ENCODE results near the gene C9orf152. TPM values are rescaled to one million over a fixed set of nuclear protein-coding genes. Genes with fewer than 3 reads are reported as not detected.

C9orf152 gene
- total RNA-seq, 4 donors from 2014 or later = 0.17 TPM; not detected in 3

DNA sequence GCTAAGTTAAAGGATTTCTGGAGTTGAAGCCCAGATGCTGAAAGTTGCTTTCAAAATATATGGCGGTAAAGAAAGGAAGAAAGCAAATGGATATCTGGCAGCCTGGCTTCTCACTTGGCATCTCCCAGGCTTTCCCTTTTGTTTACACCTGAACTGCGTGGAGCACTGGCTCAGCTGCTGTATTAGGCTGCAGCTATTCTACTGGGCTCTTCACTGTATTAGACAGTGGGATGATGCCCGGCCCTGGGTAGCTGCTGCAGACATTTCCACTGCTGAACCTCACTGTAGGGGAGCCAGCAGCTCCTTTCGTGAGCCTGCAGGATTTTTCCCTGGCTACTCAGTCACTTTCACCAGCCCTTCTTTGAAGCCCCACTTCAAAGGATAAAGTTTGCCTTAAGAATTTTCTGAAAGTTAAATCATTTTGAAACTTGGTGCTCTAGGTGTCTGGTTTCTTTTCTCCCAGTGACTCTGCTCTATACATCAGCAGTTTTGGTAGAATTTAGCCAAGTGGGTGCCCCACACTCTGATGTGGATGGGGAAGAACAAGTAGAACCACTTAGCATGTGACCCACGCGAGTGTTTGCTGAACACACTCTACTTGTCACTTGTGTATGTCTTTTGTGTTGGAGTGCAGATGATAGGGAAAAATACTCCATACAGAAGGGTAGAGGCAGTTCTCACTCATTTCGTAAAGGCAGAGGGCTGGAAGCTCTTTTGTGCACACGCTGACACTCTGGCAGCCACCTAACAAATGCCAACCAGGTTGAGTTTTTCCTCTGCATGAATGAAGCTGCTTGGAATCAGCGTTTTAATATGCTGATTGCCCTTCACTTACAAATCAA, 49.9 kb downstream of the C9orf152 start:
- no peak overlapping the region for H3K4me3 ChIP-seq
- TF ChIP-seq, protein P1, sequence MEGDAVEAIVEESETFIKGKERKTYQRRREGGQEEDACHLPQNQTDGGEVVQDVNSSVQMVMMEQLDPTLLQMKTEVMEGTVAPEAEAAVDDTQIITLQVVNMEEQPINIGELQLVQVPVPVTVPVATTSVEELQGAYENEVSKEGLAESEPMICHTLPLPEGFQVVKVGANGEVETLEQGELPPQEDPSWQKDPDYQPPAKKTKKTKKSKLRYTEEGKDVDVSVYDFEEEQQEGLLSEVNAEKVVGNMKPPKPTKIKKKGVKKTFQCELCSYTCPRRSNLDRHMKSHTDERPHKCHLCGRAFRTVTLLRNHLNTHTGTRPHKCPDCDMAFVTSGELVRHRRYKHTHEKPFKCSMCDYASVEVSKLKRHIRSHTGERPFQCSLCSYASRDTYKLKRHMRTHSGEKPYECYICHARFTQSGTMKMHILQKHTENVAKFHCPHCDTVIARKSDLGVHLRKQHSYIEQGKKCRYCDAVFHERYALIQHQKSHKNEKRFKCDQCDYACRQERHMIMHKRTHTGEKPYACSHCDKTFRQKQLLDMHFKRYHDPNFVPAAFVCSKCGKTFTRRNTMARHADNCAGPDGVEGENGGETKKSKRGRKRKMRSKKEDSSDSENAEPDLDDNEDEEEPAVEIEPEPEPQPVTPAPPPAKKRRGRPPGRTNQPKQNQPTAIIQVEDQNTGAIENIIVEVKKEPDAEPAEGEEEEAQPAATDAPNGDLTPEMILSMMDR (IDR thresholded peaks at IDR 0.05) = no peak
- TF ChIP-seq POLR2A (IDR thresholded peaks at IDR 0.05) (no peak), POLR2AphosphoS5 (IDR thresholded peaks at IDR 0.05) (no peak), EP300 (IDR thresholded peaks at IDR 0.05) (no peak)
- ATAC-seq = no peak
- 44 to 46% methylated on average over 7 to 9 of the region's 9 CpGs for WGBS, 2 donors (ENCODE audit: low coverage in 1 of 2)
- no peaks in the 10 kb centered on the region for H3K9me3 ChIP-seq
- no peaks in the 10 kb centered on the region for H3K27me3 ChIP-seq
- H3K36me3 ChIP-seq = peaks cover 0 to 29% of the 10 kb centered on the region in 2 donors
- peaks cover 3 to 49% (median 21%) of the 10 kb centered on the region in 3 donors for H3K4me1 ChIP-seq
- peak overlapping the region in 3 of 4 donors; percentile 0 to 32 (median 21) for H3K27ac ChIP-seq

GRCh38 chr9:110156902-110157301, 51.1 kb downstream of the C9orf152 start:
- Histone ChIP-seq H3K4me3 (no peak overlapping the region), H3K27ac (peak overlapping the region in 1 of 4 donors; percentile 0), H3K4me1 (peaks cover 3 to 61% (median 26%) of the 10 kb centered on the region in 3 donors), H3K9me3 (no peaks in the 10 kb centered on the region), H3K27me3 (no peaks in the 10 kb centered on the region), H3K36me3 (peaks cover 0 to 29% of the 10 kb centered on the region in 2 donors)
- TF ChIP-seq, protein P1 (IDR thresholded peaks at IDR 0.05) = no peak
- WGBS, 2 donors (ENCODE audit: low coverage in 1 of 2) = 11 to 20% methylated on average over 3 of the region's 4 CpGs
- peak; percentile 50 for ATAC-seq

GRCh38 chr9:110156416-110156815, 51.5 kb downstream of the C9orf152 start:
- no peak for ATAC-seq
- Histone ChIP-seq H3K27ac (peak overlapping the region in 1 of 4 donors; percentile 0), H3K27me3 (no peaks in the 10 kb centered on the region), H3K4me3 (no peak overlapping the region), H3K36me3 (peaks cover 0 to 28% of the 10 kb centered on the region in 2 donors), H3K9me3 (no peaks in the 10 kb centered on the region), H3K4me1 (peaks cover 3 to 66% (median 26%) of the 10 kb centered on the region in 3 donors)
- 78 to 90% methylated on average over 3 to 9 of the region's 9 CpGs for WGBS, 2 donors (ENCODE audit: low coverage in 1 of 2)
- TF ChIP-seq POLR2A (IDR thresholded peaks at IDR 0.05) (no peak), EP300 (IDR thresholded peaks at IDR 0.05) (no peak)

- H3K27ac ChIP-seq = no peak overlapping the region
- no peak overlapping the region for H3K4me3 ChIP-seq
- ATAC-seq = no peak
- TF ChIP-seq, protein P1 (IDR thresholded peaks at IDR 0.05) = no peak
- TF ChIP-seq POLR2AphosphoS5 (IDR thresholded peaks at IDR 0.05) (no peak), POLR2A (IDR thresholded peaks at IDR 0.05) (no peak), EP300 (IDR thresholded peaks at IDR 0.05) (no peak)
- WGBS, 2 donors (ENCODE audit: low coverage in 1 of 2) = 67 to 79% methylated on average over 3 of the region's 3 CpGs
- no peaks in the 10 kb centered on the region for H3K9me3 ChIP-seq
- H3K36me3 ChIP-seq = peaks cover 0 to 21% of the 10 kb centered on the region in 2 donors
- H3K4me1 ChIP-seq = peaks cover 3 to 72% (median 26%) of the 10 kb centered on the region in 3 donors
- no peaks in the 10 kb centered on the region for H3K27me3 ChIP-seq
These were observed 52.2 kb downstream of the C9orf152 start for GRCh38 chr9:110155751-110156150.

DNA sequence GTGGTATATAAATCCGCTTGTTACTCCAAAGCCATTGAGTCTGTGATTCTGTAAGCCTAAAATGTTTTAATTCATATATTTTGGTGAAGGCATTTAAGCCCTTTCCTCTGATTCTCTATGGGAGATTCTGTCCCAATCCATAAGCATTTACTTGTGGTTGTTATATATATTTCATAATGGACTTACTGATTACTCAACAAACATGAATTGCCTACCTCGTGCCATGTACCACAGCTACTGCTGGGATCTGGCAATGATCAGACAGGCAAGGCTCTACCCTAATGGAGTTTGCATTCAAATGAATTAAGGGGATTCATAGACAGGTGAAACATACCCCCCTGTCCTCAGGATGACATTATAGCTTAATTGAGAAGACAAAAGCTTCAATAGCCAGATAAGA, 54.5 kb downstream of the C9orf152 start:
- WGBS, 2 donors (ENCODE audit: low coverage in 1 of 2) = 68 to 88% methylated on average over 1 to 2 of the region's 2 CpGs
- Histone ChIP-seq H3K27ac (no peak overlapping the region), H3K9me3 (no peaks in the 10 kb centered on the region), H3K4me3 (no peak overlapping the region), H3K4me1 (peaks cover 3 to 80% (median 33%) of the 10 kb centered on the region in 3 donors), H3K36me3 (peaks cover 0 to 5% of the 10 kb centered on the region in 2 donors), H3K27me3 (no peaks in the 10 kb centered on the region)
- ATAC-seq = no peak
- no peak for TF ChIP-seq POLR2A (IDR thresholded peaks at IDR 0.05)
- no peak for TF ChIP-seq EP300 (IDR thresholded peaks at IDR 0.05)
- TF ChIP-seq POLR2AphosphoS5 (IDR thresholded peaks at IDR 0.05) = no peak
- TF ChIP-seq, protein P1 (IDR thresholded peaks at IDR 0.05) = no peak
